Effector CD4-positive, alpha-beta T cell (primary cell): Measurements from ENCODE around the gene PPP2R1A.
"Not testable (repeated sequence)": the region's sequence is repeated elsewhere in the genome, so short reads cannot be mapped to it uniquely, and the experiment has no call there.

Experiments used
- DNase-seq: peaks from one replicate; pipeline ENCODE4 v3.0.0-alpha.2; 2020

PPP2R1A gene

GRCh38 chr19:52200755-52201391, 11.0 kb downstream of the PPP2R1A start:
- not testable (repeated sequence) for DNase-seq

GRCh38 chr19:52206481-52206880, 16.6 kb downstream of the PPP2R1A start:
- DNase-seq = no peak

- no peak for DNase-seq
Observed at GRCh38 chr19:52211203-52211602, 21.4 kb downstream of the PPP2R1A start.

GRCh38 chr19:52211926-52212571, 22.2 kb downstream of the PPP2R1A start:
- DNase-seq = no peak

- no peak for DNase-seq
Observed at GRCh38 chr19:52212572-52213255, 22.9 kb downstream of the PPP2R1A start.

- no peak for DNase-seq
Observed at GRCh38 chr19:52214241-52214640, 24.4 kb downstream of the PPP2R1A start.

GRCh38 chr19:52216401-52216800, 26.5 kb downstream of the PPP2R1A start:
- DNase-seq = no peak

GRCh38 chr19:52217576-52217975, 27.7 kb downstream of the PPP2R1A start:
- no peak for DNase-seq

GRCh38 chr19:52219611-52220010, 29.8 kb downstream of the PPP2R1A start:
- DNase-seq = no peak

GRCh38 chr19:52221031-52221430, 31.2 kb downstream of the PPP2R1A start:
- no peak for DNase-seq

GRCh38 chr19:52221831-52222375, 32.1 kb downstream of the PPP2R1A start:
- DNase-seq = no peak

GRCh38 chr19:52224211-52224610, 34.4 kb downstream of the PPP2R1A start:
- no peak for DNase-seq

- DNase-seq = no peak
Observed at GRCh38 chr19:52226652-52227051, 36.8 kb downstream of the PPP2R1A start.

- no peak for DNase-seq
Observed at GRCh38 chr19:52227196-52227940, 37.5 kb downstream of the PPP2R1A start.

GRCh38 chr19:52227980-52228379, 38.1 kb downstream of the PPP2R1A start:
- no peak for DNase-seq

- no peak for DNase-seq
Observed at GRCh38 chr19:52229524-52229923, 39.7 kb downstream of the PPP2R1A start.

GRCh38 chr19:52230685-52231084, 40.8 kb downstream of the PPP2R1A start:
- no peak for DNase-seq

GRCh38 chr19:52231154-52231910, 41.5 kb downstream of the PPP2R1A start:
- DNase-seq = no peak

GRCh38 chr19:52234406-52234805, 44.6 kb downstream of the PPP2R1A start:
- DNase-seq = no peak

GRCh38 chr19:52237197-52237596, 47.3 kb downstream of the PPP2R1A start:
- DNase-seq = no peak

GRCh38 chr19:52237771-52238400, 48.0 kb downstream of the PPP2R1A start:
- peak; percentile 34 for DNase-seq

- no peak for DNase-seq
Observed at GRCh38 chr19:52244021-52244420, 54.2 kb downstream of the PPP2R1A start.
